Epithelial cell of esophagus (primary cell): ENCODE data around the gene SLC36A2.
"Not testable (repeated sequence)": the region's sequence is repeated elsewhere in the genome, so short reads cannot be mapped to it uniquely, and the experiment has no call there.

Source experiments
- DNase-seq: peaks from one replicate; pipeline ENCODE4 v3.0.0; 2010; ENCODE audit warnings: low read depth
- H3K4me3 ChIP-seq: 2 replicates; pipeline ENCODE4 v1.5.1; 2011; ENCODE audit warnings: mild to moderate bottlenecking, low read length, control low read depth
- TF ChIP-seq, protein P1 (sequence below): IDR thresholded peaks from 2 replicates; pipeline ENCODE4 v1.5.1; 2011; ENCODE audit warnings: low read depth, mild to moderate bottlenecking, low read length, control low read depth, inconsistent platforms; ENCODE audit not compliant: insufficient read depth; ENCODE audit errors: missing control alignments

Gene SLC36A2

GRCh38 chr5:151374539-151374938 is 27.2 kb upstream of the SLC36A2 start:
- TF ChIP-seq, protein P1, sequence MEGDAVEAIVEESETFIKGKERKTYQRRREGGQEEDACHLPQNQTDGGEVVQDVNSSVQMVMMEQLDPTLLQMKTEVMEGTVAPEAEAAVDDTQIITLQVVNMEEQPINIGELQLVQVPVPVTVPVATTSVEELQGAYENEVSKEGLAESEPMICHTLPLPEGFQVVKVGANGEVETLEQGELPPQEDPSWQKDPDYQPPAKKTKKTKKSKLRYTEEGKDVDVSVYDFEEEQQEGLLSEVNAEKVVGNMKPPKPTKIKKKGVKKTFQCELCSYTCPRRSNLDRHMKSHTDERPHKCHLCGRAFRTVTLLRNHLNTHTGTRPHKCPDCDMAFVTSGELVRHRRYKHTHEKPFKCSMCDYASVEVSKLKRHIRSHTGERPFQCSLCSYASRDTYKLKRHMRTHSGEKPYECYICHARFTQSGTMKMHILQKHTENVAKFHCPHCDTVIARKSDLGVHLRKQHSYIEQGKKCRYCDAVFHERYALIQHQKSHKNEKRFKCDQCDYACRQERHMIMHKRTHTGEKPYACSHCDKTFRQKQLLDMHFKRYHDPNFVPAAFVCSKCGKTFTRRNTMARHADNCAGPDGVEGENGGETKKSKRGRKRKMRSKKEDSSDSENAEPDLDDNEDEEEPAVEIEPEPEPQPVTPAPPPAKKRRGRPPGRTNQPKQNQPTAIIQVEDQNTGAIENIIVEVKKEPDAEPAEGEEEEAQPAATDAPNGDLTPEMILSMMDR: no peak
- no peak overlapping the region for H3K4me3 ChIP-seq
- no peak for DNase-seq

DNA sequence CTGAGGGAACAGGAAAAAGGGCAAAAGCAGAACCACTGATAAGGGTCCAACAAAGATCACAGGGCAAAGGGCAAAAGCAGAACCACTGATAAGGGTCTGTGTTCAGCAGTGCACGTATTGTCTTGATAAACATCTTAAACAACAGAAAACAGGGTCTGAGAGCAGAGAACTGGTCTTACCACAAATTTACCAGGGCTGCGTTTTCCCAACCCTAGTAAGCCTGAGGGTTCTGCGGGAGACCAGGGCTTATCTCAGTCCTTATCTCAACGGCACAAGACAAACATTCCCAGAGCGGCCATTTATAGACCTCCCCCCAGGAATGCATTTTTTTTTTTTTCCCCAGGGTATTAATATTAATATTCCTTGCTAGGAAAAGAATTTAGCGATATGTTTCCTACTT is 19.7 kb upstream of the SLC36A2 start:
- not testable (repeated sequence) for DNase-seq

DNA sequence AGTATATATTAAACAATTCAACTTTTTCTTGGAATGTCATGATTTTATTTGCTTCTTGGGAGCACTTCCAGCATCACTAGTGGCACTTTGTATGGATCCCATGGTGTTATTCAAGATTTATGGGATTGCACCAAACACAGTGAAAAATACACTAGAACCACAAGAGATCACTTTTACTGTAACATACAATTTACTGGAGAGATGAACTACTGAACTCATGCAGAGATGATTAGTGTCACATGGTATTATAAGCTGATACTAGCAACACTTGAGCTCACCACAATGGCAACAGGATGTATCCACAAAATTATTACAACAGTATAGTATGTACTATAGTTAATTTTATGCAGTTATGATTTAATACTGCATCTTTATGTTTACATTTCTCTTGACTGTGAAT is 16.3 kb upstream of the SLC36A2 start:
- TF ChIP-seq, protein P1: no peak
- no peak overlapping the region for H3K4me3 ChIP-seq
- no peak for DNase-seq

More for the DNA sequence above, 19.7 kb upstream of the SLC36A2 start:
- not testable (repeated sequence) for H3K4me3 ChIP-seq

GRCh38 chr5:151362970-151363369 is 15.6 kb upstream of the SLC36A2 start:
- TF ChIP-seq, protein P1: no peak
- no peak overlapping the region for H3K4me3 ChIP-seq
- DNase-seq: no peak

DNA sequence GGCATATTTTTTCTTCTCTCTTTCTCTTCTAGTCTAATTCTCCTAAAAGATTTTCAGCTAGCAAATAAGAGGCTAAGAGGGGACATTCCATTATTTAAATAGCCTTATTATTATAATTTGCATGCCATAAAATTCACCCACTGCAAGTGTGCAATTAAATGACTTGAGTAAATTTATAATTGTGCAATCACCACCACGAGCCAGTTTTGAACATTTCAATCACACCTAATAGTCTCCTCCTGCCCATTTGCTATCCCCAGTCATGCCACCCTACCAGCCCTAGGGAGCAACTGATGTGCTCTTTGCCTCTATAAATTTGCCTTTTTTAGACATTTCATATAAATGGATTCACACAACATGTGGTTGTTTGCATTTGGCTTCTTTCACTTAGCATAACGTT is 12.0 kb upstream of the SLC36A2 start:
- no peak for DNase-seq
- TF ChIP-seq, protein P1: no peak
- H3K4me3 ChIP-seq: no peak overlapping the region

DNA sequence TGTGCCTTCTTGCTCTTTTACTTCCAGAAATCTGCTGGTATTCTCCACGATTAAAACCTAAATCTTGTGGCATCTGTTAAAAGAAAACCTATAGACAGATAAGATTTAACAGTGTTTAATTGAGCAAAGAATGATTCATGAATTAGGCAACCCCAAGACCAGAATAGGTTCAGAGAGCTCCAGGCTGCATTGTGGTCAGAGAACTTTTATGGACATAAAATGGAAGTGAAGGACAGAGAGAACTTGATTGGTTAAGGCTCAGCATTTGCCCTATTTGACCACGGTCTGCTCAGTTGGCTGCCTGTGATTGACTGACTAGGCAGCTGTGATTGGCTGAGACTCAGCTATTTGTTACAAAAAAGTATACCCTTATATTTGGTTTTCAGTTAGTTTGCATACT is 10.4 kb upstream of the SLC36A2 start:
- no peak overlapping the region for H3K4me3 ChIP-seq
- DNase-seq: peak; percentile 35
- TF ChIP-seq, protein P1: no peak

- TF ChIP-seq, protein P1: no peak
- peak; percentile 25 for DNase-seq
- H3K4me3 ChIP-seq: no peak overlapping the region
Measured at GRCh38 chr5:151357097-151357496, 9.7 kb upstream of the SLC36A2 start.
